RCC 7860 (cell line): ENCODE results near the gene PTPRN2.
"Not testable (repeated sequence)": the region's sequence is repeated elsewhere in the genome, so short reads cannot be mapped to it uniquely, and the experiment has no call there.

Source experiments
- DNase-seq: peaks from one replicate; pipeline ENCODE4 v3.0.0-alpha.2; 2015; ENCODE audit warnings: low spot score
- FAIRE-seq: peaks from 2 replicates; lab custom pipeline; 2012; peaks lifted over from hg19 to GRCh38; lab: Jason Lieb, UNC

Gene PTPRN2

DNA sequence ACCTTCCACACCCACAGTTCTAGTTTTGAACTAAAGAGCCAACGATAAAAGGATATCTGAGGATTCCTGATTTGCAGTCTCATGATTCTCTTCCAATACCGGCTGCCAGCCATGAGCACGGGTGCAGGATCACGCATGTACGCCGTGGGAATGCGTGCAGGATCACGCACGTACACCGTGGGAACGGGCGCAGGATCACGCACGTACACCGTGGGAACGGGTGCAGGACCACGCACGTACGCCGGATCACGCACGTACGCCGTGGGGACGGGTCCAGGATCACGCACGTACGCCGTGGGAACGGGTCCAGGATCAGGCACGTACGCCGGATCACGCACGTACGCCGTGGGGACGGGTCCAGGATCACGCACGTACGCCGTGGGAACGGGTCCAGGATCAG lies 677.6 kb downstream of the PTPRN2 start:
- not testable (repeated sequence) for FAIRE-seq, DNase-seq

DNA sequence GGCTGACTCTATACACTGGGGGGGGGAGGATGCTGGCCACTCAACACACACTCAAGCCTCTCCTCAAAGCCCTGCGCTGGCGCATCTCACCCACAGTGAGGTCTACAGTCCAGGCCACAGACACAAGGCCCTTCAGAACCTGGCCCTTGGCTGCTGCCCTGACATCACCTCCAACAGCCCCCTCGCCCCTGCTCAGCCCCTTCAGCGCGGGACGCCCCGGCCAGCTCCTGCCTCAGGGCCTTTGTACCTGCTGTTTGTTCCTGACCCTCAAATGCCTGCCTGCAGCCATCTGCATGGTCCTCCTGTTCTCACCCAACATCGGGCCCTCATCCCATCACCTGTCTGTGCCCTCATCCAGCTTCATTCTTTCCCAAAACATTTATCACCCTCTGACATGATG lies 678.3 kb downstream of the PTPRN2 start:
- FAIRE-seq, result no peak

DNA sequence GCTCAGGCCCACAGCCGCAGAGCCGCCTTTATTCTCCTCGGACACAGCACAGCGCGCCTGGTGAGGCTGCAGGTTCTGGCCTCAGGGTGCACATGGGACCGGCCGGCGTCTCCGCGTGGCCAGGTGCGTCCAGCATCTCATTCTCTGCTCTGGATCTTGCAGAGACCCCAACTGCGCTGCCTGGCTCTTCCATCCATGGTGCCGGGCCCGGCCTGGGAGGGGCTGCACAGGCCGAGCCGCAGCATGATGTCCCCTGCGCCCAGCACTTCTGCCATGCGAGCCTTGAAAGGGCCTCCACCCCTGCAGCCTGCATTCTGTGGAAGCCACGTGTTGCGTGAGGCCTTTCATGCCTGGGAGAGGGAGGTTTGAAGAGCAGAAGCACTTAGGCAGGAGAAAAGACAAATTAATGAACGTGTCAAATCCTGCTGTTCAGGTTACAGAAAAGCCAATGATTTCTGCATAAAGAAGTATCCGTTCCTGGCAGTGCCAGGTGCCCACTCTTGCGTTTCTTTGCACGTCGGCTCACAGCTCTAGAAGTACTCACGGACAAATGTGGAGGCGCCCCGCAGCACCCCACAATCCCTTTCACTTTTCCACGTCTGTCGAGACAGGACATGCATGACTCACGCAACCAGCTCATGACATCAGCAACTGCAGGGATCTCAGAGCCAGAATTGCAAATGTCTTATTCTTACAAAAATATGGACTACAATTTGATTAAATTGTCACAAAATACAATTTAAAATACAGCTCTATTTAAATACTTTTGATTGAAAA lies 679.4 kb downstream of the PTPRN2 start:
- DNase-seq (no peak), FAIRE-seq (no peak)

More for the DNA sequence above, 678.3 kb downstream of the PTPRN2 start:
- DNase-seq, result no peak

DNA sequence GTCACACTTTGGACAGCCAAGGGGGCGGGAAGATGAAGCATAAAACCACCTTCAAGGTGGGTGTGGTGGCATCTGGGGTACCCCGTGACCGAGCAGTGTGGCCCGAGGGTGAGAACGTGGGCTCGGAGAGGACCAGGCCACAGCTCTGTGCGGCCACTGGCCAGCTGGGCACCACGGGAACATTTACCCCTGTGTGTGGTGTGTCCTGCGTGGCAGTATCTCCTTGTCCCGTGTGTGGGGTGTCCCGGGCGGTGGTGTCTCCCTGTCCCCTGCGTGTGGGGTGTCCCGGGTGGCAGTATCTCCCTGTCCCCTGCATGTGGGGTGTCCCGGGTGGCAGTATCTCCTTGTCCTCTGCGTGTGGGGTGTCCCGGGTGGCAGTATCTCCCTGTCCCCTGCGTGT lies 680.5 kb downstream of the PTPRN2 start:
- FAIRE-seq (no peak), DNase-seq (no peak)

DNA sequence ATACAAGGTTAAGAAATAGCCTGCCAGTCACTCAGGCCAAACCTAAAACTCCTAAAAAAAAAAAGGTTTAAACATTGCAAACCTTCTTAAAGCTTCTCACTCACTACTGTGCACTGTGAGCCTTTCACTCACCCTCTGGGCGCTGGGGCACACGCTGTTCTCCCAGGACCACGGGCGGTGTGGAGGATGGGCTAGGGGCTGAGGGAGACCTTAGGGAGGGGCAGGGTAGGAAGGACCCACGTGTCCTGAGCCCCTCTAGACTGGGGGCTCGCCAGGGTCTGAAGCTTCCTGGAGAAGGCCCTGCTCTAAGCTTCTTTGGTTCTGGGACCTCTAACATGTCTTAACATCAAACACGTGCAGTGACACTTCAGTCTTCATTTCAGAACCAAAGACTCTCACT lies 681.0 kb downstream of the PTPRN2 start:
- no peak for DNase-seq
- no peak for FAIRE-seq

DNA sequence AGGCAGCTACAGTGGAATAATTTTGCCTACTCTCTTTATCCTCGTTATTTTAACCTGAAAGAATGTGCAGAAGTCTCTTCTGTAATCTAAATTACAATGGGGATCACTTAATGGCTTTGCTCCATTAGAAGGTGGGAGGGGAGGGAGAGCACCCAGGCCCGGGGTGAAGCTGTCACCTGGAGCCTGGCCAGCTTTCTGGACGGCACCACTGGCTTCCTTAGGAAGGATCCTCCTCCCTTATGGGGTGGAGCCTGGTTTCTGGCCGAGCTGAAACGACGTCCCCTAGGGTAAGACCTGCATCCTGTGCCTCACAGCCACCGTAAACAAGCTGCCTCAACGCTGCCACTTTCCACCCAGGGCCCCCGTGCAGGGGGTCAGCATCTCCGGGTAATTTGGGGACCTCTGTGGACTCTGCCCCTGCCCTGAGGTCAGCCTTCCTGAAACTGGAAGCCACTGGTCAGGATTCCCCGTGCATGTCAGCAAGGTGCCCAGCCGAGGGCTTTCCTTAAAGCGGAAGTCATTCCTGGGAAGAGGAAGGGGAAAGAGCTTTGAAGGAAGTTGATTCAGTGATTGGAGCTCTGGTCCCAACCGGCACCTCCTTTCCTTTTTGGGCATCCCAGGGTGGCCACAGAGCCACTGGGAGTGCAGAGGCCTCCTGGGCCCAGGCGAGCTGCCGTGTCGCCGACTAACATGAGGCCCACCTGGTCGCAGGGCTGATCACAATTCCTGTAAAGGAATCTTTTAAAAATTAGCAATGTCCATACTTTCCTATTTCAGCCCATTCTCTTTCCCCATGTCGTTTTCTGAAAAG lies 681.8 kb downstream of the PTPRN2 start:
- FAIRE-seq (no peak), DNase-seq (no peak)

DNA sequence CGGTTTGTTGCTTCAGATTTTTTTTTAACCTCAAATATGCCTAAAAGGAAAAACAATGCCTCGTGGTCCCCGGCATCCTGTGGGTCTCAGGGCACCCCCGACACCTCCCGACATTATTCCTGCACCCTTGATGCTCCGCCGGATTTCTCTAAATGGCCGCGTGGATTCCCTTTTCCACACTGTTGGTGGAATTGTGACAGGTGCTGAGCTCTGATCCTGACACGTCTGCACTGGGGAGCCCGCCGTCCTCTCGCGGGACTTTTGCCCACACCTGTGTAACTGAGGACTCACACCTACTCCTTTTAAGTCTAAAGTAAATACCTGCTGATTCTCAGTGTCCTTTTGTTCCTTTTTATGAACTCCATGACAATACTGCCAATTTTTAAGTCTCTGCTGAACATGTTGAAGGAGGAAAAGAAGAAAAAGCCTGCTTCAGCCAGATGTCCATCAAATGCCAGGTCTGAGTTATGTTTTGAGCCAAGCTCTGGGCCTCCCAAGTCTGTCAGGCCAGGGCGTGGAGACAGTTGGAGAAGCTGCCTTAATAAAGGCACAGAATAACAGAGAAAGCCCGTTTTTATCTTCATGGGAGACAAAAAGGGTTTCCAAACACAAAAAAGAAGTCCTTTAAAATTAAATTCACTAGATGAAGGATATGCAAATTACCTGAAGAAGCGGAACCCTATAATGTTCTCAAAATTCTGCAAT lies 682.6 kb downstream of the PTPRN2 start:
- DNase-seq, result no peak
- FAIRE-seq, result no peak

DNA sequence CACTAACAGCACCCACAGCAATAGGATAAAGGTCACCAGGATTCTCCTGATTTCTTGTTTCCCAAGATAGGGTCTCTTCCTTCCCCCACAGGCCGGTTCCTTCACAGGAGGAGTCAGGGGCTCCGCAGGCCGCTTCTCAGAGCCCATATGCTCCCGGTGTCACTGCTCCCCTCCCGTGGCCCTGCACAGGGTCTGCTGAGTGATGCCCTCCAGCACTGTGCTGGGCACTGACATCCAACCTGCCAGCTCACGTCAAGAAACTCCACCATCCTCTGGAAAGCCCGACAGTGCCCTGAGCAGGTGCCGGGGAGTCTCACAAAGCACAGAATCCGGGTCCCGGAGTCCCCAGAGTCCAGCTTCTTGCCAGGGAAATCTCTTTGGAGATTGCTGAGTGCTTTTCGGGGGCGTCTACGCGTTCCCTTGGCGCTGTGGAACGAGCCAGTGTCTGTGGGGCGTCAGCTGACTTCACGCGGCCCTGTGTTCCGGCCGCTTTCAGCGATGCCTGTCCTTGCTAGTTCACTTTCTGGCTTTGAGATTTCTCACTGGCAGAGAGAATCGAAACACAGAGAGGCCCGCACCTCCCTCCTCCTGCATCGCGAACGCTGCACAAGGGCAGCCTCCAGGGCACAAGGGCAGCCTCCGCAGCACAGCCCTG lies 683.3 kb downstream of the PTPRN2 start:
- no peak for DNase-seq
- no peak for FAIRE-seq

DNA sequence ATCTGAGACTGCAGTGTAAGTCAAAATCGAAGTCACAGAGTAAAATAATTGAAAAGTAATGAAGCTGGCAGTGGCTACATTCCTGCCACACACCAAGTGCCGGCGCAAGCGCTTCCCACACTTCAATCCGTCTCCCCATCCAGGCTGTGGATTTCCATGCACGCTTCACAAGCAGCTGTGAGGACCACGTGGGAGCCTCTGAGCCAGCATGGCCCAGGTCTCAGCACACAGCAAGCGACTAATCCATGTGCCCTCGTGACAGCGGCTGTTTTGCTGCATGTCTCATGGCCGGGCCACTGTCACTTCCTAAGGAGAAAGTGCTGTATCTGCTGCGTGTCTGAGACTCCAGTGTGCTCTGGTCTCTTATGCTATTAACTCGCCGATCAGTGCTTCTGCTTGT lies 683.9 kb downstream of the PTPRN2 start:
- DNase-seq (no peak), FAIRE-seq (no peak)

DNA sequence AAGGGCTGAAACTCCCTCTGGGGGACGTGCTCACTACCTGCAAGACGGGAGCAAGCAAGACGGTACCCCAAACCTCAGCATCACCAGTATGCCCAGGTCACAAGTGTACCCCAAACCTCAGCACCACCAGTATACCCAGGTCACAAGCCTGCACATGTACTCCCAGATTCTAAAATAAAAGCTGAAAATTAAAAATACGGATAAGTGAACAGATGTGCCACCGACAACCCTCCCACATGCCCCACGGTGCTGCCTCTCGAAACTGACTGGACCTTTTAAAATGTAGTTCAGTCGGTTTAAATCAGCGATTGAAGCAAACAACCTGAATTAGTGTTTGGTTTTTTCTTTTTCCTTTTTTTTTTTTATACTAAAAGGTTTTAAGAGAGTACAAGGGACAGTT lies 684.3 kb downstream of the PTPRN2 start:
- FAIRE-seq, result no peak

DNA sequence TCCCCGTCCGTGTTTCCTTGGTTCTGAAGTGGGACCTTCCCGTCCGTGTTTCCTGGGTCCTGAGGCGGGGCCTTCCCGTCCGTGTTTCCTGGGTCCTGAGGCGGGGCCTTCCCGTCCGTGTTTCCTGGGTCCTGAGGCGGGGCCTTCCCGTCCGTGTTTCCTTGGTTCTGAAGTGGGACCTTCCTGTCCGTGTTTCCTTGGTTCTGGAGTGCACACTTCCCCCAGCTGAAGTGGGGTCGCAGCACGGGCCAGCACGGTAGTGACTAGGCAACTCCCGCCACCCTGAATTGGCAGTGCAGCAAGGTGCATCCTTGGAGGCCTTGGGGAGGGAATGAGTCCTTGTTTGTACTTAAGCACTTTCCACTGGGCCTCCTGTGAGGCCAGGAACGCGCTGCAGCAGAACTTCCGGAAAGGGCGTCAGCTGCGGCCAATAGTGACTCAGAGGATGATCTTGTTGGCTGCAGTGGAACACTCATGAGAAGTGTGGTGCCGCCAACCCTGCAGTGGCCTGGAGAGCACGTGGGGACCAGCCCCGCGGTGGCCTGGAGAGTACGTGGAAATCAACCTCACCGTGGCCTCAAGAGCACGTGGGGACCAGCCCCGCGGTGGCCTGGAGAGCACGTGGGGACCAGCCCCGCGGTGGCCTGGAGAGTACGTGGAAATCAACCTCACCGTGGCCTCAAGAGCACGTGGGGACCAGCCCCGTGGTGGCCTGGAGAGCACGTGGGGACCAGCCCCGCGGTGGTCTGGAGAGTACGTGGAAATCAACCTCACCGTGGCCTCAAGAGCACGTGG lies 685.6 kb downstream of the PTPRN2 start:
- not testable (repeated sequence) for DNase-seq, FAIRE-seq

More for the DNA sequence above, 684.3 kb downstream of the PTPRN2 start:
- DNase-seq, result no peak

DNA sequence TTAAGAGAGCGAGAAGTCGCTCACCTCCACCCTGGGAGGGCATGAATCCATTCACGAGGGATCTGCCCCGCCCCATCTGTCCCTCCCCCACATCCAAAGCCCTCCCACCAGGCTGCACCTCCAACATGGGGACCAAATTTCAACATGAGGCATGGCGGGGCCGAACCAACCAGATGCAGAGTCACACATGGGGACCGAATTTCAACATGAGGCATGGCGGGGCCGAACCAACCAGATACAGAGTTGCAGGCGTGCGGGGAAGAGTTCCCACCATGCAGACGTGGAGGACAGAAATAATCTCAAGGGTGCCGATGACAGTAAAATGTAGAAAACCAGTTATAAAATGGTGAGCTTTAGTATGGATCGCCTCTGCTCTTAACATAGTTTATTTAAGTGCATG lies 686.5 kb downstream of the PTPRN2 start:
- no peak for DNase-seq
- no peak for FAIRE-seq

DNA sequence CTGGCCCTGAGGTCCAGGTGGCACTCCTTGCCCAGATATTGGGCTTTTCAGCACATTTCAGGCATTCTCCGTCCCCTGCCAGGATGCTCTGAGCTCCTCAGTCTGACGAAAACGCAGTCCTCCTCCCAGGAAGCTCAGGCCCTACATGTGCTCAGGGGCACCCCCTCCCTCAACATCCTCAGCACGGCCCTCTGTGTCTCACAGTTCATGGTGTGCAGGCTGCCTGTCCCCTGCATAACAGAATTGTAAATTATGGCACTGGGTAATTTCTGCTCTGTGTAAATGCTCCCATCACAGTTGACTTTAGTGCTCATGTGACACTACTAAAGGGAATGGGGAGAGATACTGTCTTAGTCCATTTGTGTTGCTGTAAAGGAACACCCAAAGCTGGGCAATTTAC lies 687.1 kb downstream of the PTPRN2 start:
- FAIRE-seq, result no peak

DNA sequence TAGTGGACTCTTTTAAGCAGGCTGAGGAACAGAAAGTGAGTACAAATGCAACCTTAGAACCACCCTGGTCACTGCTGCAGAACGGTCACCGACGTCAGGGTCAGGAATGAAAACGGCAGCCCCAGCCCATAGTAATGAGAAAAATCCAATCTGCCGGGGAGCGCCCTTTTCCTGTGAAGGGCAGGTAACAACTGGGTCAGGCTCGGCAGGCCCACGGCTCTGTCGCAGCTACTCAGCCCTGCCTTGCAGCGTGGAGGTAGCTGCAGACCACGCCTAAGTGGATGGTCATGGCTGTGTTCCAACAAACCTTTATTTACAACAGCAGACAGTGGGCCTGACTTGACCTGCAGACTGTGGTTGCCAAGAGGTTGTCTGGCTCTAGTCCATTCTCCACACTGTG lies 687.6 kb downstream of the PTPRN2 start:
- FAIRE-seq, result no peak

More for the DNA sequence above, 687.1 kb downstream of the PTPRN2 start:
- no peak for DNase-seq

DNA sequence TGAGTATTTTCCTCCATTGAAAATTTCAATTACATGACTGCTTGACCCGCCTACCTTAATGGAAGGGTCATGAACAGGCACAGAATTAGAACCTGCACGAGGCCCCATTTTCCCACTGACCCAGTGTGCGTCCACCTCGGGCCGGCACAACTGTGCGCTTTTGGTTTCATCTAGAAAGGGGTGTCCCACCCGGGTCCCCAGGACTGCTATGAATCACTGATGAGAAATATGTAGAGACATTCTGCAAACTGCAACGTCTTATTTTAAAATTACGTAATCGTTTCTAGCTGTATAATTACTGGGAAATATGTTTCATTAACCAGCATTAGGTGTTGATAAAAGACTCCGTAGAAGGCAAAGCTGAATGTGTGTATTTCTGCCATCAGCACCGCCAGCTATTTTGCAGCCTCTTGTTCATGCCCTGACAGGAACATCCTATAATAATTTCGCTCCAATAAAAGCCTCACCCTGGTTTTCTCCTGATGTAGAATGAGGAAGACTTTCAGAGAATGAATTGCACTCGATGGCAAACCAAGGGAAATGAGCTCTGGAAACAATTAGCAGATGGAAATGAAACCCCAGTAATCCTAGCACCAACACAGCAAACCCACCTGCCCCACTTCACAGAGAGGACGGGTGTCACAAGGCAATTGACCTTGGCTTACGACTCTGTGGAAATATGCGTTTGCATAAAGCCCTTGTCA lies 688.7 kb downstream of the PTPRN2 start:
- FAIRE-seq (no peak), DNase-seq (no peak)

More for the DNA sequence above, 687.6 kb downstream of the PTPRN2 start:
- DNase-seq, result no peak

DNA sequence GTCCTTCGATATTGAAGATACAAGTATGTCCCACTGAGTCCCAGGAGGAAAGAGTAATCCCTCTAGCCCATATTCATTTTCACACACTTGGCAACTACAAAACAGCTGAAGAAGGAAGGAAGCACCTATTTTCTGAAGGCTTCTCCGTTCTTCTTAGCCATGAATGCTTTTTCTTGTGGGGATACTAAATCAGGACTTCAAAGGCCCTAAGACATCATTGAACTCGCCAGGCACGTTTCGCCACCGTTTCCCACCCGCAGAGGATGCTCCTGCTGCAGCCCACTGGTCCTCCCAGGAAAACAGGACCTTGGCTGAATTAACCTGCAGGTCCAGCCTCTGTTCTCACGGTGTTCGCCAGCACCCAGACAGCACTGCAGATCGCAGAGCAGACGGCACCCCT lies 689.4 kb downstream of the PTPRN2 start:
- FAIRE-seq, result no peak
- no peak for DNase-seq

DNA sequence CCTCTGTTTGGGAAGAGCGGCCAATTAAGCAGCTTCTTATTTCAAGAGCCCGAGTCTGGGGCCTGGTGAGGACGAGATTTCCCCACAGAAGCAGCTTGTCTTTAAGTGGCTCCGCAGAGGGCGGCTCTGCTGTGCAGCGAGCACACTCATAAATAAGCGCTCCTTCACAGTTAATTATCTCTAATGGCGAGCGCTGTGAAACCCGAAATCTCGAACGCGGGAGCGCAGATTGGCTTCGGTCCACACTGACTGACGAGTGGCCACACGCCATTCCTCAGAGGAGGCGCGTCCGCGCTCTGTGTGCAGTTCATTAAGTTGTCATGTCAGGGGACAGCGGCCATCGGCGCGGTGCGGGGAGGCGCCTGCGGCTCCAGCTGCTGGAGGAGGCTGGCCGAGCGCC lies 689.9 kb downstream of the PTPRN2 start:
- no peak for DNase-seq
- FAIRE-seq, result no peak

DNA sequence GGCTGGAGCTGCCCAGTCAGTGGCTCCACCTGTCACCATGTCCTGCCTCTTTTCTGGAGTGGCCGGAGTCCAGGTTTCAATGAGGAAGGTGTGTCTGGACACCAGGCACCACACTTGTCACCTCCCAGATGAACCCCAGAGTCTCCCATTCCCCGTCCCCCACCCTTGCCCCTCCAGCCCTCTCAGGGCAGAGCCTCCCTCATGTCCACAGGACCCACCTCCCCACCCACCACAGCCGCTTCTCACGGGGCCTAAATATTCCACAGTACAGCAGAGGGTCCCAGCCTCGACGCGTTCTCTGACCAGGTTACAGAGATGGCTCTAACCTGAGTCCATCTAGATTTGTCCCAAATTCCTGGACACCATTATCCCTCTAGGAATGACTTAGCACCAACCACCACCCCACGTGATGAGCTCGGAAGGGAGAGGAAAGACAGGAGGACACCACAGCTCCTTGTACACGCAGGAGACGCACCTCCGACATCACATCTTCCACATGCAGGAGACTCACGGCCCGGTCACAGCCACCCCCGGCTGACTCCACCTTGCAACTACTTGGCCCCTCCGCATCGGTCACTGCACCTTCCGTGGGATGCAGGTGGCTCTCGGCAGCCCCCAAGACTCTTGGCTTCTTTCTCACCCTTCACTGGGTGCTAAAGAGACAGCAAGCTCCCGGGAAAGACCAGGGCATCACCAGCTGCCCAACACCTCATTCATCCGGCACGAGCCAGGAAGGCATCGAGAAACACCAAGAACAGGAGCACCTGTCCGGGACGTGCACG lies 690.7 kb downstream of the PTPRN2 start:
- DNase-seq (no peak), FAIRE-seq (no peak)

DNA sequence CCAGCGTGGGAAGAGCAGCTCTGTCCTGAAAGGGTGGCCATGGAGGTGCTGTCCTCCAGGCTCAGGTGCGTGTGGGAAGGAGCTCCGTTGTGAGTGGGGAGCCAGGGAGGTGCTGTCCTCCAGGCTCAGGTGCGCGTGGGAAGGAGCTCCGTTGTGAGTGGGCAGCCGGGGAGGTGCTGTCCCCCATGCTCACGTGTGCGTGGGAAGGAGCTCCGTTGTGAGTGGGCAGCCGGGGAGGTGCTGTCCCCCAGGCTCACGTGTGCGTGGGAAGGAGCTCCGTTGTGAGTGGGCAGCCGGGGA lies 691.3 kb downstream of the PTPRN2 start:
- FAIRE-seq, result not testable (repeated sequence)

More for the DNA sequence above, 691.3 kb downstream of the PTPRN2 start:
- DNase-seq, result not testable (repeated sequence)
